HT1080 (cell line): Measurements from ENCODE around the gene SEZ6L2. TPM values are rescaled to one million over a fixed set of nuclear protein-coding genes. Genes with fewer than 3 reads are reported as not detected.

Source experiments
- DNase-seq: peaks from one replicate; pipeline ENCODE4 v3.0.0-alpha.2; 2015; ENCODE audit warnings: low read depth
- total RNA-seq: library from RNA; depleted of rRNA; stranded (reverse); fragments of >200 nt; shearing (Covaris generic); gene quantifications from 2 replicates; pipeline ENCODE4 v1.2.3, GENCODE V29; 2014; rRNA removed

Gene SEZ6L2
- total RNA-seq, 1 experiment from 2014 or later, result 2.6 TPM

GRCh38 chr16:29826342-29826695 lies 73.0 kb downstream of the SEZ6L2 start:
- DNase-seq, result no peak

- peak; percentile 96 for DNase-seq
Observed at GRCh38 chr16:29825145-29826044, 74.0 kb downstream of the SEZ6L2 start.

DNA sequence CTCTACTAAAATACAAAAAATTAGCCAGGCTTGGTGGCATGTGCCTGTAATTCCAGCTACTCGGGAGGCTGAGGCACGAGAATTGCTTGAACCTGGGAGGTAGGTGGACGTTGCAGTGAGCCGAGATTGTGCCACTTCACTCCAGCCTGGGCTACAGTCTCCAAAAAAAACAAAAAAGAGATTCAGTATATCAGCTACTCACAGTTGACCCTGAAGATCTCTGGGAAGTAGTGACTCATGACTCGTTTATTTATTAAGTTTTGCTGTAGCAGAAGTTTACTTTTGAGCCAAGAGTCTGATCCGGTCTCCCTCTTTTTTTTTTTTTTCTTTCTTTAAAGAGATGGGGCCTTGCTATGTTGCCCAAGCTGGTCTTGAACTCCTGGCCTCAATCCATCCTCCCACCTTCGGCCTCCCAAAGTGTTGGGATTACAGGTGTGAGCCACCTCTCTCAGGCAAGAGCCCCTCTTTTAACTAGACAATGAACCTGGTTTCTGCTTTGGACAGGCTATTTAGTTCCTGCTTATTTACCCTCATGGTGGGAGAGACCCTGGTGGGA lies 74.7 kb downstream of the SEZ6L2 start:
- DNase-seq, result peak; percentile 86

- peak; percentile 90 for DNase-seq
Observed at GRCh38 chr16:29821643-29822115, 77.7 kb downstream of the SEZ6L2 start.

Other genes starting within 250 kb of the SEZ6L2 start
- 4.1 TPM in 2 replicates for gene SPN, start 236.3 kb downstream of the SEZ6L2 start, total RNA-seq
- 1.8 and 2.3 TPM in 2 replicates for gene QPRT, start 220.4 kb downstream of the SEZ6L2 start, total RNA-seq
- 0.13 and 1.5 TPM in 2 replicates for gene C16orf54, start 153.6 kb downstream of the SEZ6L2 start, total RNA-seq
- not detected in 2 replicates for gene ZG16, start 121.3 kb downstream of the SEZ6L2 start, total RNA-seq
- 120 and 122 TPM in 2 replicates for gene KIF22, start 108.8 kb downstream of the SEZ6L2 start, total RNA-seq
- gene MAZ, start 93.0 kb downstream of the SEZ6L2 start, total RNA-seq, result 289 and 412 TPM in 2 replicates
- gene PRRT2, start 87.4 kb downstream of the SEZ6L2 start, total RNA-seq, result 0.60 and 4.5 TPM in 2 replicates
- 51.3 and 56.5 TPM in 2 replicates for gene PAGR1, start 83.4 kb downstream of the SEZ6L2 start, total RNA-seq
- gene MVP, start 79.1 kb downstream of the SEZ6L2 start, total RNA-seq, result 96.4 and 101 TPM in 2 replicates
- 77.2 and 80.9 TPM in 2 replicates for gene CDIPT, start 36.3 kb downstream of the SEZ6L2 start, total RNA-seq
- gene ASPHD1, start 938 bp upstream of the SEZ6L2 start, total RNA-seq, result 3.8 and 9.3 TPM in 2 replicates
- 4.1 and 4.3 TPM in 2 replicates for gene KCTD13, start 26.7 kb upstream of the SEZ6L2 start, total RNA-seq
- 38.0 and 39.0 TPM in 2 replicates for gene TMEM219, start 62.5 kb upstream of the SEZ6L2 start, total RNA-seq
- gene TAOK2, start 74.3 kb upstream of the SEZ6L2 start, total RNA-seq, result 38.4 and 40.0 TPM in 2 replicates
- 24.3 and 33.8 TPM in 2 replicates for gene HIRIP3, start 96.1 kb upstream of the SEZ6L2 start, total RNA-seq
- 80.1 and 94.7 TPM in 2 replicates for gene INO80E, start 96.7 kb upstream of the SEZ6L2 start, total RNA-seq
- 0.10 and 0.63 TPM in 2 replicates for gene DOC2A, start 111.5 kb upstream of the SEZ6L2 start, total RNA-seq
- gene C16orf92, start 123.6 kb upstream of the SEZ6L2 start, total RNA-seq, result not detected in 2 replicates
- 0.11 and 0.13 TPM in 2 replicates for gene TLCD3B, start 131.7 kb upstream of the SEZ6L2 start, total RNA-seq
- gene ALDOA, start 166.2 kb upstream of the SEZ6L2 start, total RNA-seq, result 1,753 and 2,052 TPM in 2 replicates
- 217 and 241 TPM in 2 replicates for gene PPP4C, start 176.4 kb upstream of the SEZ6L2 start, total RNA-seq
- 0.59 and 0.90 TPM in 2 replicates for gene TBX6, start 192.4 kb upstream of the SEZ6L2 start, total RNA-seq
- 0.48 and 2.7 TPM in 2 replicates for gene YPEL3, start 196.7 kb upstream of the SEZ6L2 start, total RNA-seq
- 0.06 and 2.1 TPM in 2 replicates for gene GDPD3, start 214.0 kb upstream of the SEZ6L2 start, total RNA-seq
- gene MAPK3, start 223.7 kb upstream of the SEZ6L2 start, total RNA-seq, result 18.4 and 22.9 TPM in 2 replicates